Activated T-helper 2 cell treated with anti-CD3 and anti-CD28 coated beads, Interferon-gamma antibody, Interleukin-2, Interleukin-4, amounts not matched to agents 10 μg/mL and 5 μg/mL and 100 μg/mL, durations not matched to agents 14 hours and 24 hours and 36 hours (primary cell): Measurements from ENCODE around the gene GNG12. TPM values are rescaled to one million over a fixed set of nuclear protein-coding genes. Genes with fewer than 3 reads are reported as not detected.

Source experiments
- DNase-seq: peaks from one replicate; pipeline ENCODE4 v3.0.0; 2021; ENCODE audit warnings: low spot score
- H3K27ac Mint-ChIP-seq: one replicate; pipeline ENCODE4 v1.8.0; 2021; ENCODE audit warnings: mixed read lengths
- H3K27me3 Mint-ChIP-seq: one replicate; pipeline ENCODE4 v1.8.0; 2021; ENCODE audit warnings: low read depth, mixed read lengths
- H3K36me3 Mint-ChIP-seq: one replicate; pipeline ENCODE4 v1.8.0; 2021; ENCODE audit warnings: low read depth, mixed read lengths
- H3K4me1 Mint-ChIP-seq: one replicate; pipeline ENCODE4 v1.8.0; 2021; ENCODE audit warnings: low read depth, mixed read lengths
- H3K4me3 Mint-ChIP-seq: one replicate; pipeline ENCODE4 v1.8.0; 2021; ENCODE audit warnings: low read depth, mild to moderate bottlenecking, moderate library complexity, mixed read lengths
- H3K9me3 Mint-ChIP-seq: one replicate; pipeline ENCODE4 v1.8.0; 2021; ENCODE audit warnings: mixed read lengths
- intact Hi-C: fragments of 100-400 bp; cut with micrococcal nuclease; formaldehyde crosslinking; loops from one replicate; pipeline ENCODE4 v1.15.1; 2023
- total RNA-seq: library from RNA; stranded (reverse); gene quantifications from 2 replicates; pipeline ENCODE4 v1.2.3, GENCODE V29; 2022

GNG12 gene
- total RNA-seq, 1 donor from 2014 or later, result 0.16 TPM

GRCh38 chr1:67752306-67752705 is 81.0 kb downstream of the GNG12 start:
- intact Hi-C loops, result no loop called here
- H3K4me3 Mint-ChIP-seq, result no peak overlapping the region

GRCh38 chr1:67750691-67751054 is 82.6 kb downstream of the GNG12 start:
- intact Hi-C loops, result no loop called here
- no peak for DNase-seq
- peaks cover 34% of the 10 kb centered on the region for H3K4me1 Mint-ChIP-seq
- H3K4me3 Mint-ChIP-seq, result no peak overlapping the region
- H3K27ac Mint-ChIP-seq, result no peak overlapping the region
- H3K36me3 Mint-ChIP-seq, result no peaks in the 10 kb centered on the region
- H3K27me3 Mint-ChIP-seq, result peaks cover 6% of the 10 kb centered on the region
- H3K9me3 Mint-ChIP-seq, result no peaks in the 10 kb centered on the region

More at GRCh38 chr1:67752306-67752705, 81.0 kb downstream of the GNG12 start:
- H3K27me3 Mint-ChIP-seq, result peaks cover 4% of the 10 kb centered on the region
- H3K9me3 Mint-ChIP-seq, result no peaks in the 10 kb centered on the region
- no peak overlapping the region for H3K27ac Mint-ChIP-seq
- no peak for DNase-seq
- H3K4me1 Mint-ChIP-seq, result peaks cover 31% of the 10 kb centered on the region
- H3K36me3 Mint-ChIP-seq, result no peaks in the 10 kb centered on the region

GRCh38 chr1:67749844-67750690 is 83.2 kb downstream of the GNG12 start:
- intact Hi-C loops, result no loop called here
- Mint-ChIP-seq H3K27me3 (peaks cover 6% of the 10 kb centered on the region), H3K4me3 (no peak overlapping the region), H3K27ac (no peak overlapping the region), H3K9me3 (no peaks in the 10 kb centered on the region), H3K36me3 (no peaks in the 10 kb centered on the region), H3K4me1 (peaks cover 34% of the 10 kb centered on the region)
- no peak for DNase-seq

- Mint-ChIP-seq H3K4me1 (peaks cover 27% of the 10 kb centered on the region), H3K27me3 (peaks cover 11% of the 10 kb centered on the region), H3K36me3 (no peaks in the 10 kb centered on the region), H3K9me3 (no peaks in the 10 kb centered on the region), H3K4me3 (no peak overlapping the region), H3K27ac (no peak overlapping the region)
- intact Hi-C loops, result no loop called here
- DNase-seq, result no peak
Measured at GRCh38 chr1:67749263-67749843, 83.9 kb downstream of the GNG12 start.

GRCh38 chr1:67748630-67749029 is 84.6 kb downstream of the GNG12 start:
- Mint-ChIP-seq H3K4me3 (no peak overlapping the region), H3K27me3 (peaks cover 13% of the 10 kb centered on the region), H3K4me1 (peaks cover 24% of the 10 kb centered on the region), H3K36me3 (no peaks in the 10 kb centered on the region), H3K27ac (no peak overlapping the region), H3K9me3 (no peaks in the 10 kb centered on the region)
- intact Hi-C loops, result no loop called here
- no peak for DNase-seq

GRCh38 chr1:67747671-67748546 is 85.4 kb downstream of the GNG12 start:
- no peak for DNase-seq
- Mint-ChIP-seq H3K27ac (no peak overlapping the region), H3K27me3 (peaks cover 13% of the 10 kb centered on the region), H3K4me3 (no peak overlapping the region), H3K4me1 (peaks cover 28% of the 10 kb centered on the region), H3K36me3 (no peaks in the 10 kb centered on the region), H3K9me3 (no peaks in the 10 kb centered on the region)
- intact Hi-C loops, result no loop called here

- no peaks in the 10 kb centered on the region for H3K9me3 Mint-ChIP-seq
- peaks cover 13% of the 10 kb centered on the region for H3K27me3 Mint-ChIP-seq
- DNase-seq, result no peak
- H3K27ac Mint-ChIP-seq, result no peak overlapping the region
- peaks cover 28% of the 10 kb centered on the region for H3K4me1 Mint-ChIP-seq
- H3K4me3 Mint-ChIP-seq, result no peak overlapping the region
- no peaks in the 10 kb centered on the region for H3K36me3 Mint-ChIP-seq
- intact Hi-C loops, result no loop called here
Measured at GRCh38 chr1:67745875-67746698, 87.2 kb downstream of the GNG12 start.

- DNase-seq, result no peak
- no peaks in the 10 kb centered on the region for H3K36me3 Mint-ChIP-seq
- intact Hi-C loops, result no loop called here
- H3K27ac Mint-ChIP-seq, result no peak overlapping the region
- H3K27me3 Mint-ChIP-seq, result peaks cover 13% of the 10 kb centered on the region
- H3K9me3 Mint-ChIP-seq, result no peaks in the 10 kb centered on the region
- no peak overlapping the region for H3K4me3 Mint-ChIP-seq
- H3K4me1 Mint-ChIP-seq, result peaks cover 13% of the 10 kb centered on the region
Measured at GRCh38 chr1:67743072-67743725, 90.1 kb downstream of the GNG12 start.

- no peaks in the 10 kb centered on the region for H3K36me3 Mint-ChIP-seq
- peaks cover 9% of the 10 kb centered on the region for H3K27me3 Mint-ChIP-seq
- no peak for DNase-seq
- no peaks in the 10 kb centered on the region for H3K9me3 Mint-ChIP-seq
- no peak overlapping the region for H3K27ac Mint-ChIP-seq
- H3K4me1 Mint-ChIP-seq, result peaks cover 8% of the 10 kb centered on the region
- intact Hi-C loops, result no loop called here
- no peak overlapping the region for H3K4me3 Mint-ChIP-seq
Measured at GRCh38 chr1:67741736-67742135, 91.5 kb downstream of the GNG12 start.

GRCh38 chr1:67741121-67741520 is 92.1 kb downstream of the GNG12 start:
- Mint-ChIP-seq H3K27ac (no peak overlapping the region), H3K4me3 (no peak overlapping the region), H3K9me3 (no peaks in the 10 kb centered on the region), H3K4me1 (peaks cover 11% of the 10 kb centered on the region), H3K27me3 (peaks cover 7% of the 10 kb centered on the region), H3K36me3 (no peaks in the 10 kb centered on the region)
- no peak for DNase-seq
- intact Hi-C loops, result no loop called here

GRCh38 chr1:67740543-67740942 is 92.7 kb downstream of the GNG12 start:
- Mint-ChIP-seq H3K36me3 (no peaks in the 10 kb centered on the region), H3K4me1 (peaks cover 16% of the 10 kb centered on the region), H3K4me3 (no peak overlapping the region)

GRCh38 chr1:67739361-67739760 is 93.9 kb downstream of the GNG12 start:
- intact Hi-C loops, result no loop called here
- no peak overlapping the region for H3K27ac Mint-ChIP-seq
- no peaks in the 10 kb centered on the region for H3K9me3 Mint-ChIP-seq
- H3K4me3 Mint-ChIP-seq, result no peak overlapping the region
- H3K4me1 Mint-ChIP-seq, result peaks cover 17% of the 10 kb centered on the region
- peaks cover 2% of the 10 kb centered on the region for H3K27me3 Mint-ChIP-seq
- no peaks in the 10 kb centered on the region for H3K36me3 Mint-ChIP-seq
- DNase-seq, result no peak

More at GRCh38 chr1:67740543-67740942, 92.7 kb downstream of the GNG12 start:
- Mint-ChIP-seq H3K9me3 (no peaks in the 10 kb centered on the region), H3K27me3 (peaks cover 7% of the 10 kb centered on the region), H3K27ac (no peak overlapping the region)
- no peak for DNase-seq
- intact Hi-C loops, result no loop called here
